ENCODE data around the gene ENTPD3.

GRCh38 chr3:40445062-40445461 is 58.1 kb downstream of the ENTPD3 start:
- TF ChIP-seq YY1 (IDR thresholded peaks at IDR 0.05; ENCODE audit: insufficient read depth, insufficient read length) (no peak), ZNF274 (IDR thresholded peaks at IDR 0.05; ENCODE audit: low read depth, low read length) (no peak), SUZ12 (IDR thresholded peaks at IDR 0.05; ENCODE audit: extremely low read depth, insufficient read depth, insufficient read length) (no peak)
